ENCODE results near the gene PARP3.

The PARP3 gene

GRCh38 chr3:51945926-51946705 is 4.0 kb downstream of the PARP3 start:
- no peak overlapping the region for H3K4me3 ChIP-seq (ENCODE audit: severe bottlenecking)
- ATAC-seq (ENCODE audit: low read depth), result no peak
- peak; percentile 49 for DNase-seq (ENCODE audit: low spot score)
- peaks cover 5% of the 10 kb centered on the region for H3K4me1 ChIP-seq (ENCODE audit: insufficient read depth, poor library complexity, severe bottlenecking)
- H3K27ac ChIP-seq (ENCODE audit: poor library complexity, severe bottlenecking), result no peak overlapping the region
- no peaks in the 10 kb centered on the region for H3K9me3 ChIP-seq (ENCODE audit: severe bottlenecking)
- H3K27me3 ChIP-seq (ENCODE audit: insufficient read depth, poor library complexity, severe bottlenecking), result no peaks in the 10 kb centered on the region
- TF ChIP-seq, protein P1, sequence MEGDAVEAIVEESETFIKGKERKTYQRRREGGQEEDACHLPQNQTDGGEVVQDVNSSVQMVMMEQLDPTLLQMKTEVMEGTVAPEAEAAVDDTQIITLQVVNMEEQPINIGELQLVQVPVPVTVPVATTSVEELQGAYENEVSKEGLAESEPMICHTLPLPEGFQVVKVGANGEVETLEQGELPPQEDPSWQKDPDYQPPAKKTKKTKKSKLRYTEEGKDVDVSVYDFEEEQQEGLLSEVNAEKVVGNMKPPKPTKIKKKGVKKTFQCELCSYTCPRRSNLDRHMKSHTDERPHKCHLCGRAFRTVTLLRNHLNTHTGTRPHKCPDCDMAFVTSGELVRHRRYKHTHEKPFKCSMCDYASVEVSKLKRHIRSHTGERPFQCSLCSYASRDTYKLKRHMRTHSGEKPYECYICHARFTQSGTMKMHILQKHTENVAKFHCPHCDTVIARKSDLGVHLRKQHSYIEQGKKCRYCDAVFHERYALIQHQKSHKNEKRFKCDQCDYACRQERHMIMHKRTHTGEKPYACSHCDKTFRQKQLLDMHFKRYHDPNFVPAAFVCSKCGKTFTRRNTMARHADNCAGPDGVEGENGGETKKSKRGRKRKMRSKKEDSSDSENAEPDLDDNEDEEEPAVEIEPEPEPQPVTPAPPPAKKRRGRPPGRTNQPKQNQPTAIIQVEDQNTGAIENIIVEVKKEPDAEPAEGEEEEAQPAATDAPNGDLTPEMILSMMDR (IDR thresholded peaks at IDR 0.05; ENCODE audit: poor library complexity, severe bottlenecking), result no peak
- no peaks in the 10 kb centered on the region for H3K36me3 ChIP-seq (ENCODE audit: low read depth)

GRCh38 chr3:51946796-51947195 is 4.6 kb downstream of the PARP3 start:
- Histone ChIP-seq H3K27ac (ENCODE audit: poor library complexity, severe bottlenecking) (no peak overlapping the region), H3K9me3 (ENCODE audit: severe bottlenecking) (no peaks in the 10 kb centered on the region), H3K4me1 (ENCODE audit: insufficient read depth, poor library complexity, severe bottlenecking) (peaks cover 5% of the 10 kb centered on the region), H3K4me3 (ENCODE audit: severe bottlenecking) (no peak overlapping the region), H3K27me3 (ENCODE audit: insufficient read depth, poor library complexity, severe bottlenecking) (no peaks in the 10 kb centered on the region), H3K36me3 (ENCODE audit: low read depth) (no peaks in the 10 kb centered on the region)
- TF ChIP-seq, protein P1 (IDR thresholded peaks at IDR 0.05; ENCODE audit: poor library complexity, severe bottlenecking), result no peak
- DNase-seq (ENCODE audit: low spot score) (peak; percentile 36), ATAC-seq (ENCODE audit: low read depth) (no peak)

DNA sequence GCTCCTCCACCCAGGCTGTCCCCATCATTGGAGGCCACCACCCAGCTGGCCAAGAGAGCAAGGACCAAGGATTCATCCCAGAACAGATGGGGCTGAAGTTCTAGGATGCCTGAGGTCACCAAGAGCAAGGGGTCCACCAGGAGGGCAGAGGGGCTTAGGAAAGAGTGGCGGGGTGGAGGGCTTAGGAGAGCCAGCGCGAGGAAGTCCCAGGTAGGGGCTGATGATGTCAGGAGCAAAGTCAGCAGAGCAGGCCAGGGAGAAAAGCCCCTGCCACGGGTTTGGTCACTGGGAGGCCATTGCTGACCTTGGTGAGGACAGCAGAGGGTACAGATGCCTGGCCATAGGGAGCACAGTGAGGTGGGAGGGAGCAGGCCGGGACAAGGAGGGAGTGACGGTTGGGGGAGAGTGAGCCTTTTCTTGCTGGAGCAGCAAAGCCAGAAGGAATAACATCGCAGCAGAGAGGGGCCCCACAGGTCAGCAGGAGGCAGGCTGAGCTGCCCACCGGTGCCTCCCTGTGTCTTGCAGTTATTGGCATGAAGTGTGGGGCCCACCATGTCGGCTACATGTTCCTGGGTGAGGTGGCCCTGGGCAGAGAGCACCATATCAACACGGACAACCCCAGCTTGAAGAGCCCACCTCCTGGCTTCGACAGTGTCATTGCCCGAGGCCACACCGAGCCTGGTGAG is 5.2 kb downstream of the PARP3 start:
- Histone ChIP-seq H3K36me3 (ENCODE audit: low read depth) (no peaks in the 10 kb centered on the region), H3K4me1 (ENCODE audit: insufficient read depth, poor library complexity, severe bottlenecking) (peaks cover 5% of the 10 kb centered on the region), H3K27me3 (ENCODE audit: insufficient read depth, poor library complexity, severe bottlenecking) (no peaks in the 10 kb centered on the region), H3K4me3 (ENCODE audit: severe bottlenecking) (no peak overlapping the region), H3K9me3 (ENCODE audit: severe bottlenecking) (no peaks in the 10 kb centered on the region), H3K27ac (ENCODE audit: poor library complexity, severe bottlenecking) (no peak overlapping the region)
- DNase-seq (ENCODE audit: low spot score), result peak; percentile 33
- ATAC-seq (ENCODE audit: low read depth), result no peak
- TF ChIP-seq, protein P1 (IDR thresholded peaks at IDR 0.05; ENCODE audit: poor library complexity, severe bottlenecking), result no peak

- Histone ChIP-seq H3K4me3 (ENCODE audit: severe bottlenecking) (no peak overlapping the region), H3K36me3 (ENCODE audit: low read depth) (no peaks in the 10 kb centered on the region), H3K4me1 (ENCODE audit: insufficient read depth, poor library complexity, severe bottlenecking) (peaks cover under 1% of the 10 kb centered on the region), H3K27ac (ENCODE audit: poor library complexity, severe bottlenecking) (no peak overlapping the region), H3K27me3 (ENCODE audit: insufficient read depth, poor library complexity, severe bottlenecking) (no peaks in the 10 kb centered on the region), H3K9me3 (ENCODE audit: severe bottlenecking) (no peaks in the 10 kb centered on the region)
- ATAC-seq (ENCODE audit: low read depth) (no peak), DNase-seq (ENCODE audit: low spot score) (no peak)
- TF ChIP-seq, protein P1 (IDR thresholded peaks at IDR 0.05; ENCODE audit: poor library complexity, severe bottlenecking), result no peak
Measured at GRCh38 chr3:51948016-51948580, 5.9 kb downstream of the PARP3 start.

Data from RWPE2 (cell line).